SK-N-SH (cell line): ENCODE data around the gene RFWD3. TPM values are rescaled to one million over a fixed set of nuclear protein-coding genes. Genes with fewer than 3 reads are reported as not detected.

ENCODE experiments used
- CTCF ChIA-PET: fragments of 300-600, 350-600 bp; formaldehyde crosslinking; extraction: SDS; loops from one replicate; lab custom pipeline; 2021; lab: Yijun Ruan, JAX
- POLR2A ChIA-PET: fragments of 350-600 bp; sonication (Branson Sonifier 250); formaldehyde crosslinking; extraction: SDS; loops from one replicate; lab custom pipeline; 2020; ENCODE audit warnings: antibody characterized with exemption, inconsistent platforms; lab: Yijun Ruan, JAX
- DNase-seq: peaks from one replicate; pipeline ENCODE4 v3.0.0; 2012
- H2AFZ ChIP-seq: fragments of 200-600 bp; sonication (generic); 2 replicates; pipeline ENCODE4 v1.8.1; 2016; ENCODE audit warnings: antibody characterized with exemption, mild to moderate bottlenecking, low read depth
- H3F3A ChIP-seq: fragments of 200-600 bp; sonication (generic); replicated peaks from 2 replicates; pipeline ENCODE3; 2016; ENCODE audit warnings: antibody characterized with exemption, mild to moderate bottlenecking; ENCODE audit not compliant: insufficient read depth
- H3K27ac ChIP-seq, 2 experiments: fragments of 200-500 bp in 1 of 2; fragments of 200-600 bp in 1 of 2; sonication (Bioruptor generic) in 1 of 2; sonication (generic), shearing (Covaris generic) in 1 of 2; 2 replicates each; pipeline versions ENCODE4 v1.5.1 to v1.6.1; 2014 to 2016; ENCODE audit warnings: low read depth in 2 of 2, inconsistent platforms in 1 of 2, low read length in 1 of 2, mild to moderate bottlenecking in 1 of 2, mixed read lengths in 1 of 2
- H3K27me3 ChIP-seq: fragments of 200-600 bp; sonication (generic), shearing (Covaris generic); 2 replicates; pipeline ENCODE4 v1.6.1; 2016; ENCODE audit warnings: mixed run types; ENCODE audit not compliant: insufficient read depth
- H3K36me3 ChIP-seq, 2 experiments: fragments of 200-500 bp in 1 of 2; fragments of 200-600 bp in 1 of 2; sonication (Bioruptor generic) in 1 of 2; sonication (generic) in 1 of 2; replicated peaks in 1 of 2; 2 replicates each; pipeline versions ENCODE3 to v1.5.1; 2014 to 2016; ENCODE audit warnings: low read length in 1 of 2, mild to moderate bottlenecking in 1 of 2; ENCODE audit not compliant: insufficient read depth in 2 of 2, control insufficient read depth in 1 of 2
- H3K4me1 ChIP-seq, 2 experiments: fragments of 200-500 bp in 1 of 2; fragments of 200-600 bp in 1 of 2; sonication (Bioruptor generic) in 1 of 2; sonication (generic), shearing (Covaris generic) in 1 of 2; 2 replicates each; pipeline versions ENCODE4 v1.5.1 to v1.6.1; 2014 to 2016; ENCODE audit warnings: low read depth in 1 of 2, low read length in 1 of 2, mixed run types in 1 of 2; ENCODE audit not compliant: insufficient read depth in 2 of 2, control insufficient read depth in 1 of 2
- H3K4me2 ChIP-seq: fragments of 200-600 bp; sonication (generic), shearing (Covaris generic); 2 replicates; pipeline ENCODE4 v1.6.1; 2017; ENCODE audit warnings: mixed run types
- H3K4me3 ChIP-seq, 2 experiments: fragments of 200-500 bp in 1 of 2; fragments of 200-600 bp in 1 of 2; sonication (Bioruptor generic) in 1 of 2; sonication (generic), shearing (Covaris generic) in 1 of 2; 2 replicates each; pipeline versions ENCODE4 v1.5.1 to v1.8.1; 2014 to 2016; ENCODE audit warnings: low read depth in 2 of 2, inconsistent platforms in 1 of 2, low read length in 1 of 2, mild to moderate bottlenecking in 1 of 2, mixed read lengths in 1 of 2, moderate library complexity in 1 of 2
- H3K79me2 ChIP-seq: fragments of 200-600 bp; sonication (generic); 2 replicates; pipeline ENCODE4 v1.8.1; 2017; ENCODE audit warnings: mild to moderate bottlenecking; ENCODE audit not compliant: insufficient read depth
- H3K9ac ChIP-seq: fragments of 200-600 bp; sonication (generic); 2 replicates; pipeline ENCODE4 v1.6.1; 2017; ENCODE audit warnings: mixed run types
- H3K9me2 ChIP-seq: fragments of 200-600 bp; sonication (generic); 2 replicates; pipeline ENCODE4 v1.6.1; 2017; ENCODE audit warnings: mixed run types
- H3K9me3 ChIP-seq: fragments of 200-600 bp; sonication (generic); 2 replicates; pipeline ENCODE4 v1.6.1; 2017; ENCODE audit warnings: mixed run types, mild to moderate bottlenecking, moderate library complexity
- H4K20me1 ChIP-seq: fragments of 200-600 bp; sonication (generic); 2 replicates; pipeline ENCODE4 v1.6.1; 2017; ENCODE audit warnings: mild to moderate bottlenecking, mixed run types; ENCODE audit not compliant: insufficient read depth
- EP300 ChIP-seq, 2 experiments: IDR thresholded peaks; 2 replicates each; pipeline versions ENCODE4 v1.4.0 to v1.6.1; 2012; ENCODE audit warnings: borderline replicate concordance in 1 of 2, low read depth in 1 of 2, low read length in 1 of 2
- EZH2phosphoT487 ChIP-seq: fragments of 200-600 bp; sonication (generic); IDR thresholded peaks from 2 replicates; pipeline ENCODE4 v1.6.1; 2017; ENCODE audit warnings: low read depth, mixed run types, mild to moderate bottlenecking, antibody characterized with exemption, moderate library complexity, borderline replicate concordance
- FOXM1 ChIP-seq: IDR thresholded peaks from 2 replicates; pipeline ENCODE4 v1.4.0; 2012; ENCODE audit warnings: low read depth, mild to moderate bottlenecking
- GATA2 ChIP-seq: sonication (generic); formaldehyde crosslinking; IDR thresholded peaks from 2 replicates; pipeline ENCODE4 v1.5.0; 2020; ENCODE audit warnings: mild to moderate bottlenecking, missing genetic modification reagents
- MEF2A ChIP-seq: IDR thresholded peaks from 2 replicates; pipeline ENCODE4 v1.4.0; 2012; ENCODE audit warnings: low read depth, borderline replicate concordance
- RCOR1 ChIP-seq: fragments of 150-350 bp; IDR thresholded peaks from 2 replicates; pipeline ENCODE4 v1.6.1; 2017; ENCODE audit warnings: antibody characterized with exemption, low read length
- TAF1 ChIP-seq: IDR thresholded peaks from 2 replicates; pipeline ENCODE4 v1.6.1; 2012; ENCODE audit warnings: low read depth, mild to moderate bottlenecking, low read length, moderate library complexity, borderline replicate concordance
- WGBS: methylation state at CpG from one replicate; pipeline ENCODE4 v1.1.6; 2017; ENCODE audit warnings: low lambda C conversion rate; 5-methylcytosine and 5-hydroxymethylcytosine counted together
- polyA plus RNA-seq, 3 experiments: library from polyadenylated mRNA; depleted of rRNA; stranded (reverse); fragments of >200 nt; gene quantifications; 2 replicates each; pipeline ENCODE4 v1.2.3, GENCODE V29; 2012
- TF ChIP-seq, protein P1 (sequence below): IDR thresholded peaks from 2 replicates; pipeline ENCODE4 v1.4.0; 2012; ENCODE audit warnings: low read depth
- TF ChIP-seq, protein P2 (sequence below): fragments of 150-350 bp; IDR thresholded peaks from 2 replicates; pipeline ENCODE4 v1.6.1; 2017; ENCODE audit warnings: antibody characterized with exemption, low read length, low read depth, borderline replicate concordance
- TF ChIP-seq, protein P3 (sequence below): IDR thresholded peaks from 2 replicates; pipeline ENCODE4 v1.4.0; 2012; ENCODE audit warnings: low read depth, borderline replicate concordance

RFWD3 gene
- polyA plus RNA-seq, 1 of the 3 experiments (the other 2 are of a cell fraction) = 13.2 TPM

DNA sequence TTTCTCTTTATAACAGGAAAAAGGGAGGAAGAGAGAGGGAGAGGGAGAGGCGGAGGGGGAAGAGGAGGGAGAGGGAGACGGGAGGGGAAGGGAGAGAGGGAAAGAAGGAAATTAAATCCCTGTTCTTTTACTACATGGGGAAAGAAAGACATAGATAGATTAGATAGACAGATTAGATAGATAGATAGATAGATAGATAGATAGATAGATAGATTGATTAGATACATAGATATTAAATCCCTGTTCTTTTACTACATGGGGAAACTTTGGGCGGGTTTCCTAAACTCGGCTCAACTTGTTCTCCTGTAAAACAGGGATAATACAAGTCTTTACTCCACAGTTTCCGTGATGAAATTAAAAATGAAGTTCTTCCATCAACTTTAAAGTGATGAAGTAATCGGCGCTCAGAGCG lies 661 bp downstream of the RFWD3 start:
- Histone ChIP-seq H3K4me1 (peaks cover 0 to 5% of the 10 kb centered on the region in 2 experiments; a peak in 2 of 4 replicates), H3K27me3 (no peaks in the 10 kb centered on the region), H3K79me2 (peaks cover 56% of the 10 kb centered on the region), H3F3A (no peaks in the 10 kb centered on the region), H3K4me3 (peak overlapping the region; percentile 79 to 82), H2AFZ (peak overlapping the region; percentile 31), H3K9ac (peak overlapping the region; percentile 94), H4K20me1 (peaks cover 1% of the 10 kb centered on the region; the same call in 1 of the 2 replicates), H3K9me2 (no peaks in the 10 kb centered on the region), H3K4me2 (peak overlapping the region; percentile 95), H3K36me3 (peaks cover 22 to 33% of the 10 kb centered on the region in 2 experiments), H3K27ac (peak overlapping the region; percentile 67), H3K9me3 (no peaks in the 10 kb centered on the region)
- WGBS = 10% methylated on average over 8 of the region's 8 CpGs
- CTCF ChIA-PET = interaction anchor here (1.4 kb wide), 2 partner anchors 9 to 14 kb away, joined by 4 to 7 read pairs; no protein-coding TSS in a partner anchor
- no peak for DNase-seq
- TF ChIP-seq TAF1 = no peak
- TF ChIP-seq, protein P1, sequence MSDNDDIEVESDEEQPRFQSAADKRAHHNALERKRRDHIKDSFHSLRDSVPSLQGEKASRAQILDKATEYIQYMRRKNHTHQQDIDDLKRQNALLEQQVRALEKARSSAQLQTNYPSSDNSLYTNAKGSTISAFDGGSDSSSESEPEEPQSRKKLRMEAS = no peak
- POLR2A ChIA-PET = interaction anchor here (0.9 to 1.1 kb wide), 2 partner anchors 18 to 59 kb away, joined by 3 read pairs; partner anchors contain the start of gene GLG1

DNA sequence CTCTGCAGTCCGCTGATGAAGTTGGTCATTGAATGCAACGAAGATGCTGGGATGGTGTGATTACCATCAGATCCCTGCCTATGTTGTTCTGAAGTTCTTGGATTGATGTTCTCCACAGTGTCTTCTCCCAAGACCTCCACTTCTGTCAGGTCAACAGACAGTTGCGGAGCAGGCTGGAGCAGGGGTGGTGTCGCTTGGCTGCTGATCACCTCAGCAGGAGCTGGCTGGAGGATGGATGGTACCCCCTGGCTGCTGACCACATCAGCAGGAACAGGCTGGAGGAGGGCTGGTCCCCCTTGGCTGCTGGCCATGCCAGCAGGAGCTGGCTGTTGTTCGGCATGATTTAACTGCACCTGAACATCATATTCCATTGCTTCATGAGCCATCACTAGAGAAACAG lies 5.6 kb downstream of the RFWD3 start:
- no peak overlapping the region for H3K4me2 ChIP-seq
- no peaks in the 10 kb centered on the region for H3K27me3 ChIP-seq
- no peak overlapping the region for H3K4me3 ChIP-seq
- H3K9me2 ChIP-seq = no peaks in the 10 kb centered on the region
- peaks cover 100% of the 10 kb centered on the region for H3K79me2 ChIP-seq
- no peak for DNase-seq
- H2AFZ ChIP-seq = no peak overlapping the region
- WGBS = 94% methylated on average over 5 of the region's 5 CpGs
- no peak overlapping the region for H3K9ac ChIP-seq
- no peaks in the 10 kb centered on the region for H3K9me3 ChIP-seq
- H3K4me1 ChIP-seq = peaks cover 0 to 3% of the 10 kb centered on the region in 2 experiments; a peak in 2 of 4 replicates
- peaks cover 45 to 69% of the 10 kb centered on the region in 2 experiments for H3K36me3 ChIP-seq
- ChIA-PET CTCF (interaction anchor here (0.8 to 1.0 kb wide), 2 partner anchors 9 to 14 kb away, joined by 3 to 4 read pairs; no protein-coding TSS in a partner anchor), POLR2A (no interaction called here)
- H4K20me1 ChIP-seq = peaks cover 45% of the 10 kb centered on the region; the same call in 1 of the 2 replicates
- no peak overlapping the region for H3K27ac ChIP-seq
- TF ChIP-seq TAF1 = no peak
- H3F3A ChIP-seq = peaks cover under 1% of the 10 kb centered on the region

DNA sequence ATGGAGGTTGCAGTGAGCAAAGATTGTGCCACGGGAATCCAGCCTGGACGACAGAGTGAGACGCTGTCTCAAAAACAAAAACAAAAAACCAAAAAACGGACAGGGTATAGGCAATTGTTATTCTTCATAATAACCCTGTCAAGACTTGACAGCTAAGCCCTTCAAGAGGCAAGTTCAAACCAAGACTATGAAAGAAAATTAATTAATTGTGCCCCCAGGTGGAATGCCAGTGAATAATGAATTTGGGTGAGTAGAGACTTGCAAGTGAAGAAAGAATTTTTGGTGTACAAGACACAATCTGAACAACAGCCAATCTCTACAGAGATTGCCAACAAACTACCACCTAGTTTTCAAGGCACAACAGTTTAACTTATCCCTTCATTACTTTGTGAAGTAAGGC lies 6.3 kb downstream of the RFWD3 start:
- Histone ChIP-seq H3K27ac (no peak overlapping the region), H4K20me1 (peaks cover 45% of the 10 kb centered on the region; the same call in 1 of the 2 replicates), H3K27me3 (no peaks in the 10 kb centered on the region), H3K9me2 (no peaks in the 10 kb centered on the region), H3F3A (peaks cover 5% of the 10 kb centered on the region), H3K4me1 (no peaks in the 10 kb centered on the region; a peak in 1 of 4 replicates), H3K79me2 (peaks cover 100% of the 10 kb centered on the region), H3K9me3 (no peaks in the 10 kb centered on the region), H3K9ac (no peak overlapping the region), H3K36me3 (peaks cover 45 to 74% of the 10 kb centered on the region in 2 experiments), H2AFZ (no peak overlapping the region), H3K4me3 (no peak overlapping the region), H3K4me2 (no peak overlapping the region)
- no peak for TF ChIP-seq RCOR1
- no peak for TF ChIP-seq EP300 (IDR thresholded peaks at IDR 0.05; ENCODE audit: borderline replicate concordance in 1 of 2, low read depth in 1 of 2, low read length in 1 of 2)
- TF ChIP-seq GATA2 (CRISPR knock-in tag) = no peak
- TF ChIP-seq, protein P2, sequence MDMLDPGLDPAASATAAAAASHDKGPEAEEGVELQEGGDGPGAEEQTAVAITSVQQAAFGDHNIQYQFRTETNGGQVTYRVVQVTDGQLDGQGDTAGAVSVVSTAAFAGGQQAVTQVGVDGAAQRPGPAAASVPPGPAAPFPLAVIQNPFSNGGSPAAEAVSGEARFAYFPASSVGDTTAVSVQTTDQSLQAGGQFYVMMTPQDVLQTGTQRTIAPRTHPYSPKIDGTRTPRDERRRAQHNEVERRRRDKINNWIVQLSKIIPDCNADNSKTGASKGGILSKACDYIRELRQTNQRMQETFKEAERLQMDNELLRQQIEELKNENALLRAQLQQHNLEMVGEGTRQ = no peak
- no peak for TF ChIP-seq MEF2A
- no peak for TF ChIP-seq FOXM1
- TF ChIP-seq, protein P3, sequence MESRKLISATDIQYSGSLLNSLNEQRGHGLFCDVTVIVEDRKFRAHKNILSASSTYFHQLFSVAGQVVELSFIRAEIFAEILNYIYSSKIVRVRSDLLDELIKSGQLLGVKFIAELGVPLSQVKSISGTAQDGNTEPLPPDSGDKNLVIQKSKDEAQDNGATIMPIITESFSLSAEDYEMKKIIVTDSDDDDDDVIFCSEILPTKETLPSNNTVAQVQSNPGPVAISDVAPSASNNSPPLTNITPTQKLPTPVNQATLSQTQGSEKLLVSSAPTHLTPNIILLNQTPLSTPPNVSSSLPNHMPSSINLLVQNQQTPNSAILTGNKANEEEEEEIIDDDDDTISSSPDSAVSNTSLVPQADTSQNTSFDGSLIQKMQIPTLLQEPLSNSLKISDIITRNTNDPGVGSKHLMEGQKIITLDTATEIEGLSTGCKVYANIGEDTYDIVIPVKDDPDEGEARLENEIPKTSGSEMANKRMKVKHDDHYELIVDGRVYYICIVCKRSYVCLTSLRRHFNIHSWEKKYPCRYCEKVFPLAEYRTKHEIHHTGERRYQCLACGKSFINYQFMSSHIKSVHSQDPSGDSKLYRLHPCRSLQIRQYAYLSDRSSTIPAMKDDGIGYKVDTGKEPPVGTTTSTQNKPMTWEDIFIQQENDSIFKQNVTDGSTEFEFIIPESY = no peak
- no peak for TF ChIP-seq EZH2phosphoT487
- CTCF ChIA-PET = no interaction called here
- WGBS = 97% methylated on average over 4 of the region's 4 CpGs
- POLR2A ChIA-PET = no interaction called here
- DNase-seq = no peak
